ENCODE measurements around the gene FREY1.

DNA sequence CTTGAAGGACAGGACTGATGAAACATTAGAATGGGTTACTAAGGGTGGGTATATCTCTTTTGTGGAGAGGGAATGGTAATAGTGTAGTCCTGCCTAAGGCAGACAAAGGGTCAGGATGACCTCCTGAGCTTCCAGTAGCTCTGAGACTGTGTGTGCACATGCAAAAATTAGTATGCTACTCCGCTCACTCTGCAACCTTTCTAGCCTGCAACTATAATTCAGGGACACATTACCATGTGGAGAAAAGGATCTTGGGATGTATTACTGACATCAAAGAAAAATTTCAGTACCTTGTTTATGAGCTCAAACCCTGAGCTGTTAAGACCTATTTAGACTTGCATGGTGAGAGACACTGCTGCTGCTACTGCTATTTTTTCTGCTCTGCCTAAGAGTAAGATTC lies 40.8 kb upstream of the FREY1 start:
- TF ChIP-seq, protein P1, sequence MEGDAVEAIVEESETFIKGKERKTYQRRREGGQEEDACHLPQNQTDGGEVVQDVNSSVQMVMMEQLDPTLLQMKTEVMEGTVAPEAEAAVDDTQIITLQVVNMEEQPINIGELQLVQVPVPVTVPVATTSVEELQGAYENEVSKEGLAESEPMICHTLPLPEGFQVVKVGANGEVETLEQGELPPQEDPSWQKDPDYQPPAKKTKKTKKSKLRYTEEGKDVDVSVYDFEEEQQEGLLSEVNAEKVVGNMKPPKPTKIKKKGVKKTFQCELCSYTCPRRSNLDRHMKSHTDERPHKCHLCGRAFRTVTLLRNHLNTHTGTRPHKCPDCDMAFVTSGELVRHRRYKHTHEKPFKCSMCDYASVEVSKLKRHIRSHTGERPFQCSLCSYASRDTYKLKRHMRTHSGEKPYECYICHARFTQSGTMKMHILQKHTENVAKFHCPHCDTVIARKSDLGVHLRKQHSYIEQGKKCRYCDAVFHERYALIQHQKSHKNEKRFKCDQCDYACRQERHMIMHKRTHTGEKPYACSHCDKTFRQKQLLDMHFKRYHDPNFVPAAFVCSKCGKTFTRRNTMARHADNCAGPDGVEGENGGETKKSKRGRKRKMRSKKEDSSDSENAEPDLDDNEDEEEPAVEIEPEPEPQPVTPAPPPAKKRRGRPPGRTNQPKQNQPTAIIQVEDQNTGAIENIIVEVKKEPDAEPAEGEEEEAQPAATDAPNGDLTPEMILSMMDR (conservative IDR thresholded peaks at IDR 0.05; ENCODE audit: low read depth, low read length) = no peak
- TF ChIP-seq MAFK (IDR thresholded peaks at IDR 0.05; ENCODE audit: low read depth, low read length) = no peak
- no peak for TF ChIP-seq RCOR1 (IDR thresholded peaks at IDR 0.05; ENCODE audit: insufficient replicate concordance, low read length)
- TF ChIP-seq CHD1 (IDR thresholded peaks at IDR 0.05; ENCODE audit: low read depth, low read length) = no peak
